C4-2B (cell line): ENCODE results near the gene XPO1.

ENCODE experiments used
- CTCF ChIP-seq: fragments of 450-650 bp; conservative IDR thresholded peaks from 2 replicates; pipeline ENCODE4 v1.5.1; 2017; ENCODE audit warnings: mild to moderate bottlenecking
- ZFX ChIP-seq: fragments of 450-650 bp; IDR thresholded peaks from 2 replicates; pipeline ENCODE4 v1.6.1; 2017

- TF ChIP-seq CTCF (no peak), ZFX (no peak)
These were observed 89.9 kb downstream of the XPO1 start for GRCh38 chr2:61448229-61448628.
